Measurements from ENCODE around the gene MAU2.
"Not testable (repeated sequence)": the region's sequence is repeated elsewhere in the genome, so short reads cannot be mapped to it uniquely, and the experiment has no call there.

MAU2 gene

DNA sequence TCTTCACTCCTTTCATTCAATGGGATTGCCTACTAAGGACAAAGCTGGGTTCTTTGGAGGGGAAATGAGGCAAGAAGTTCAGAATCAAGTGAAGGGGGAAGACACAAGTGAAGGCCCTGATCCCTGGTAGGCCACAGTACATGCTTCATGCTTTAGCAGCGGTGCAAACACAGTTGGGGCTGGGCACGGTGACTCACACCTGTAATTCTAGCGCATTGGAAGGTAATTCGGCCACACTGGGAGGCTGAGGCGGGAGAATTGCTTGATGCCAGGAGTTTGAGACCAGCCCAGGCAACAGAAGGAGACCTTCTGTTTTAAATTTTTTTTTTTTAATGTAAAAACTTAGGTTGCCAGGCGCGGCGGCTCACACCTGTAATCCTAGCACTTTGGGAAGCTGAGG is 61.5 kb downstream of the MAU2 start:
- no peak for DNase-seq (ENCODE audit: low read depth)

DNA sequence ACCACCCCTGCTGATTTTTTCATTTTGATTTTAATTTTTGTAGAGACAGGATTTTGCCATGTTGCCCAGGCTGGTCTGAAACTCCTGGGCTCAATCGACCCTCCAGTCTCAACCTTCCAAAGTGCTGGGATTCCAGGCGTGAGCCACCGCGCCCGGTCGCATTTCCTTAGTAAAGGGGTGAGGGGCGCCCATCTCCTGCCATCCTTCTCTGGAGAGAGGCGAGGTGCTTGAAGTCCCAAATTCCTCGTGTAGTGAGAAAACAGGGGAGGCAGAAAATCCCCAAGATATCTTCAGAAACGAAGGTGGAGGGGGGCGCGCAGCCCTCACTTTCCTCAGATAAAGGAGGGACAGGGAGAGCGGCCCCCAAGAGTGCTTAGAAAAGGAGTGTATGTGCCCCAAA is 63.9 kb downstream of the MAU2 start:
- no peak for DNase-seq (ENCODE audit: low read depth)

GRCh38 chr19:19385131-19385895 is 64.7 kb downstream of the MAU2 start:
- DNase-seq (ENCODE audit: low read depth), result peak; percentile 99

DNA sequence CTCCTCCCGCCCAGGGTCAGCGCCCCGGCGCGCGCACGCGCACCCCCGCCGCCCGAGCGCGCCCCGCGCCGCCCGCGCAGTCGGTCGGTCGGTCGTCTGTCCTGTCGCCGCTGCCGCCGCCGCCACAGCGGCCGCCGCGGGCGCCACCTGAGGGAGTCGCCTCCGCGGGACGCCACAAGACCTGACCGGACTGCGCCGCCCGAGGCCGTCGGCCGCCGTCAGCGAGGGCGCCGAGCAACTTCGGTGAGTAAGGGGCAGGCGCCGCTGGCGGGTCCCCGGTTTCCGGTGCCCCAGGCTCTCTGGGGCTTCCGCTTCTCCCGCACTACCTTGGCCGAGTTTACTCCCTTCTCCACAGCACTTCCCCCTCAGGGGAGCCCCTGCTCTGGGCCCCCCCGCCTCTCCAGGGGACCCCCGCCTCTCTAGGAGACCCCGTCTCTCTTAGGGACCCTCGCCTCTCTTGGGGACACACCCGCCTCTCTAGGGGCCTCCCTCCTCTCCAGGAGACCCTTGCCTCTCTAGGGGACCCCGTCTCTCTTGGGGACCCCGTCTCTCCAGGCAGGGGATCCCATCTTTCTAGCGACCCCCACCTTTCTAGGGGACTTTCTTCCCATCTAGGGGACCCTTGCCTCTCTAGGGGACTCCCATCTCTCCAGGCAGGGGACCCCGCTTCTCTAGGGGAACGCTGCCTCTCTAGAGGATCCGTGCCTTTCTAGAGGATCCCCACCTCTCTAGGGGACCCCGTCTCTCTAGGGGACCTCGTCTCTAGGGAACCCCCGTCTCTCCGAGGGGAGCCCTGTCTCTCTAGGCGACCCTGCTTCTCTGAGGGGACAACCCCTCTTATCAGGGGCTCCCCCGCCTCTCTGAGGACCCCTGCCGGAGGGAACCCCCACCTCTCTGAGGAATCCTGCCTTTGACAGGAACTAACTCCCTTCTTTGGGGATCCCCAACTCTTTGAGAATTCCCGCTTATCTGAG is 65.6 kb downstream of the MAU2 start:
- DNase-seq (ENCODE audit: low read depth), result no peak

DNA sequence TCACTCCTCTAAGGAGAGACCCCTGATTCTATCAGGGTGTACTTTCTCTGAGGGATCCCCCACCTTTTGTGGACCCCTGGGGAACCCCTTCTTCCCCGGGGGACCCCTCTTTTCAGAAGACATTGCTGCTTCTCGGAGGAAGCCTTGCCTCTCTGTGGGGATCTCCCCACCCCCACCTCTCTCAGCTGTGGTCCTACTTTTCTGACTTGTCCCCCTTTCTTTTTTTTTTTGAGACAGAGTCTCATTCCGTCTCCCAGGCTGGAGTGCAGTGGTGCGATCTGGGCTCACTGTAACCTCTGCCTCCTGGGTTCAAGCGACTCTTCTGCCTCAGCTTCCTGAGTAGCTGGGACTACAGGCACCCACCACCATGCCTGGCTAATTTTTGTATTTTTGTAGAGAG is 66.5 kb downstream of the MAU2 start:
- no peak for DNase-seq (ENCODE audit: low read depth)

- DNase-seq (ENCODE audit: low read depth), result no peak
Observed at GRCh38 chr19:19388568-19389555, 68.2 kb downstream of the MAU2 start.

GRCh38 chr19:19389683-19390082 is 69.1 kb downstream of the MAU2 start:
- DNase-seq (ENCODE audit: low read depth), result not testable (repeated sequence)

DNA sequence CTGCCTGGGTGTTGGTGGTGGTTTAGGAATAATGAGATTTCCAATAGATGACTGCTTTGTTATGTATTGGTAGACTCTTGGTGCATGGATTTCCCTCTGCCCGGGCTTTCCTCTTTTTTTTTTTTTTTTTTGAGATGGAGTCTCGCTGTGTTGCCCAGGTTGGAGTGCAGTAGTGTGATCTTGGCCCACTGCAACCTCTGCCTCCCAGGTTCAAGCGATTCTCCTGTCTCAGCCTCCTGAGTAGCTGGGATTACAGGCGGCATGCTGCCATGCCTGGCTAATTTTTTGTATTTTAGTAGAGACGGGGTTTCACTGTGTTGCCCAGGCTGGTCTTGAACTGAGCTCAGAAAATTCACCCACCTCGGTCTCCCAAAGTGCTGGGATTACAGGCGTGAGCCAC is 73.7 kb downstream of the MAU2 start:
- not testable (repeated sequence) for DNase-seq (ENCODE audit: low read depth)

DNA sequence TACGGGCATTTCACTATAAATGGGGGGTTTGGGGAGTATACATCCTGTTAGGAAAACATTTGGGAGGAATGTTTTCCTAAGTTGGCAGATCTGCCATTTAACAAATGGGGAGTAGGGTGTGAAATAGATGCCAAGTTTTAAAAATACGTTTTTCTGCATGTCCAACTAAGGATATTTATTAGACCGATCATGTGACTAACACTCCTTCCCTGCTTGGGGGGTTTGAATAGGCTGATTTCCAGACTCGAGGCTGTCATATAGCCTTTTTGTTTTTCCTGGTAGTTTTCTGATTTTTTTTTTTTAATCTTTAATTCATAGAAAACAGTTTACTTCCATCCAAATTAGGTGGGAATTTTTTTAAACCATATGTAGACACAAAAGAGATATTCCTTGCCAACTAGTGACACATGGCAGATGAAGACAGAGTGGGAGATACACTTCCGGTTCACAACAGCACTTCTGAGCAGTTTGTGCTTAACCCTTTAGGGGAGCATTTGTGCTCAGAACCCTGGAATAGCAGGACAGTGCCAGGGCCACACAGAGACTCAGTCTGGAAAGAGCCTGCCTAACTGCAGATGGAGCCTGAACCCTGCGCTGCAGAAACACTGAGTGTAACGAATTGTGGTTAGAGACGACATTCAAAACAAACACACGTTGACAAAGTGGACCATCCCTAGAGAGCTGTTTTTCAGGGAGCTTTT is 79.3 kb downstream of the MAU2 start:
- DNase-seq (ENCODE audit: low read depth), result peak; percentile 46

DNA sequence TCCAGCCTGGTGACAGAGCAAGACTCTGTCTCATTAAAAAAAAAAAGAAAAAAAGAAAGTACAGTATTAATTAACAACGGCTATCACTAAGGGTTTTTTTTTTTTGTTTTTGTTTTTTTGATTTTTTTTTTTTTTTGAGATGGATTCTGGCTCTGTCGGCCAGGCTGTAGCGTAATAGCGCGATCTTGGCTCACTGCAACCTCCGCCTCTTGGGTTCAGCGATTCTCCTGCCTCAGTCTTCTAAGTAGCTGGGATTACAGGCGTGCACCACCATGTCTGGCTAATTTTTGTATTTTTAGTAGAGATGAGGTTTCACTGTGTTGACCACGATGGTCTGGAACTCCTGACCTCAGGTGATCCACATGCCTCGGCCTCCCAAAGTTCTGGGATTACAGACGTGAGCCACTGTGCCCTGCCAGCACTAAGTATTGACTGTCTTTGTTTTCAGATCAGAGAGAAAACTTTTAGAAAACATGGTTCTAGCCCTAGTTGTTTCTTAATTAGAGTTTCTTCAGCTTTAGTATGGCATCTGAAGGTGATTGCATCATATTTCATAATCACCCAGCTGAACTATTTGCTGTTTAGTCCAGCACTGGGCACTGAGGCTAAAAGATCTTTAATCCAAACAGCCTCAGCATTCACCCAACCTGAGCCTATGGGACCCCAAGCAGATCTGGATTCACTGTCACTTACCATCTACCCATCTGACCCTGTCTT is 82.2 kb downstream of the MAU2 start:
- DNase-seq (ENCODE audit: low read depth), result peak; percentile 71

DNA sequence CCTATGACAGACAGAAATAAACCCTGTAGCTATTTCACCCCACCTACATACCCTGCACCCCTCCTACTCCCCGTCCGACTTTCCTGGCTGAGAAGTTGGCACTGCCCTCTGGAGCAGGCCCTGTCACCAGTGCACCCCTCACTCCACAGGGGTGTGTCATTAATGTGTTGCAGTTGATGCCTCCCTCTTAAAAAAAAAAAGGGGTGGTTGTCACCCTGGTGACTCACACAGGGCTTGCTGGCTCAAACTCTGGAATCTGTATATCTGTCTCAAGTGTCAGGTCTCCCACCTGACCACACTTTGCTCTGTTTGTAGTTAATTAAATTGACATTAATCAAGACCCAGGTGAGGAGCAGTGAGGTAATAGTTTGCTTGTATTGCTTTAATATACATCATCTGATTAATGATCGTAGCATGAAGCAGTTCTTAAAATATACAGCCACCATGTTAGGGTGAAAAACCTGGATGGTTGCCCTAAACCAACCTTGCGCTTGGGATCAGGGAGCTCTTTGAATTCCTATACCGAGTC is 82.8 kb downstream of the MAU2 start:
- peak; percentile 15 for DNase-seq (ENCODE audit: low read depth)

DNA sequence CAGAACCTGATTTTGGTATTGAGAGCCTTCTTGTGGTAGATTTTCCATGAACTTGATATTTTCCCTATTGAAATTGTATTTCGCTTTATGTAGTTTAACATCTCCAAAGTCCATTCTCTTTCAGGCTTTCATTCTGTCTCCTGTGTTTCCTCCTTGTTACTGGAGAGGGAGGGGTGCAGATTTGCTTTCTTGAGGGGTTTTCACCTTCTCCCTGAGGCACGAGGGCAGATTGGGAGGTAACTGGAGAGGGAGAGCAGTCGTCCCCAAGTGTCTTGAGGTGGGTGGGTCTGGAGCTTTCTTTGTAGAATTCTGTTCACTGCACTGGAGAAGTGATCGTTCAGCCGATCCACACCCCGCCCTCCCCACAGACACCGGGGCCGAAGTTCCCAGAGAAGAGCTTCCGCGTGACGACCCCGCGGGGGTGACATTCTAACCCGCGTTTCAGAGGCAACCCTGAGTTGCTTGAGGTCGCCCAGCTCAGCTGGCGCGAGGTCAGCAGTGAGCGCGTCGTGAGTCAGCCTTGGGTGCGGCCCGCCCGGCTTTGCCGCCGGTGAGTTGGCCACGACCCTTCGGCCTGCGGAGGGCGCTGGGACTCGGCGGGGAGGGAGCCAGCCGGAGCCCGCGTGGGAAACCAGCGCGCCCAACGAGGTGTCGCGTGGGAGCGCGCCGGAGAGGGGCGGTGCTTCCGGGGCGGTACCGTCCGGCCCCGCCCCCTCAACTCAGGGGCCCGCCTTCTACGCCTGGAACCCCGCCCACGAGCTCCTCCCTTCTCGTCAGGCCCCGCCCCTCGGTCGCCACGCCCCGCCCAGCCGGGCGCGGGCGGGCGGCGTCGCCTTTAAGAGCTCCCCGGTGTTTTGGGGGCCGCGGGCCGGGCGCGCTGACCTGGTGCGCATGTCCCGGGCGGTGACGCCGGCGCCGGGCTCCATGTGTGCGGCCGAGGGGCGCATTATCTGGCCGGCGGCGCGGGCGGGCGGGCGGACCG is 84.5 kb downstream of the MAU2 start, which contains the start of gene GATAD2A:
Gene GATAD2A, plus strand, starts transcription at position 797 of the 982 bp plus-strand sequence. CDS start 59,671 bp downstream, outside the sequence.
- peak; percentile 88 for DNase-seq (ENCODE audit: low read depth)

DNA sequence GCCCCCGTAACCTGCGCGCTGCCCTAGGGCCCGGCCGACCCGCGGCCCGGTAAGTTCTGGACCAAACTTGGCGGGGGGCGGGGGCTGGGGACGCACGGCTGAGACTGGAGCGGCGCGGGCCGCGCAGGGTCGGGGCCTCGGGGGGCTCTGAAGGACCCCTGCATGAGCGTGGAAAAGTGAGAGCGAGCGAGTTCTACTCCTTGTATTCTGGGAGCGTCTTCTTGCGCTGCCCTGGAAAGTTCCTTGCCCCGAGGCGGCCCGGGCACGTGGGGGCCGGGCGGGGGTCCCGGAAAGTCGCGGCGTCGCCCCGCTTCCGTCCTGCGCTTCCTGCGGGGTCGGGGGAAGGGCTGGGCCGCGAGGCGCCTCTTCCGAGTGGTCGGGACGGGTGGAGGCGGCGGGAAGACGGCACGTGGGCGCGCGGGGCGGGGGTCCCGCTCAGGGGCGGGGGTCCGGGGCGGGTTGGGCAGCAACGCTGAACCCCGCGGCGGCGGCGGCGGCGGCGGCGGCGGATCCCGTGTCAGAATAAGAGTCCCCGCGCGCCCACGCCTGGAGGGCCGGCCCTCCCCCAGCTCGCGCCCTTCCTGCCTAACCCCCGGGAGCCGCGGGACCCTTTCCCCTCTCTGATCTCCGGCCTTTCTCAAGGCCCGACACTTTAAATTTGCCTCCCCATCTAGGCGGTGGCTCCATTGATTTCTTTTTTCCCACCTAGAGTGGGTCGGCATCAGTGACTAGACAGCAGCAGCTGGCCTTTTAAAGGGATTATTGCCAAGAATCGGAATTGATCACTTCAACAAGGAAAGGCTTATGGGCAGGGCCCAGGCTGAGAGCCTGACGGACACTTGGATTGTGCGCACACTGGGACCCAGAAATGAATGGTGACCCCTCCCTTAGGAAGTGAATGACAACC is 85.6 kb downstream of the MAU2 start:
- DNase-seq (ENCODE audit: low read depth), result no peak

- DNase-seq (ENCODE audit: low read depth), result peak; percentile 59
Observed at GRCh38 chr19:19406878-19407632, 86.4 kb downstream of the MAU2 start.

DNA sequence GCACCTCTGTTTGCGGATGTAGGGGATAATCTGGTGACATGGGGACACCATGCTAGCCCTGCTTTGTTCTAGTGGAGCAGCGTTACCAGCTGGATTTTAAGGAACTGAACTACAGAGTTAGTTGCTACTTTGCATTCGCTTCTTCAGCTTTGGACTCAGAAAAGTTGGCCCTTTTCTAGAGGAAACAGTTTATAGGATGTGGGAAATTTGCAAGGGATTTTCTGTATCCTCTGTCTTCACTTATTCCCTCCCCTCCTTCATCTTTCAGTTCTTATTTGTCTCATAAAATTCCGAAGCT is 87.0 kb downstream of the MAU2 start:
- no peak for DNase-seq (ENCODE audit: low read depth)

Measured in amniotic epithelial cell (primary cell).